Activated CD8-positive, alpha-beta memory T cell treated with anti-CD3 and anti-CD28 coated beads for 24 hours (primary cell): Measurements from ENCODE around the gene SETD1B.
"Not testable (repeated sequence)": the region's sequence is repeated elsewhere in the genome, so short reads cannot be mapped to it uniquely, and the experiment has no call there.

Experiments
- DNase-seq: peaks from one replicate; pipeline ENCODE4 v3.0.0-alpha.2; 2020

Gene SETD1B

DNA sequence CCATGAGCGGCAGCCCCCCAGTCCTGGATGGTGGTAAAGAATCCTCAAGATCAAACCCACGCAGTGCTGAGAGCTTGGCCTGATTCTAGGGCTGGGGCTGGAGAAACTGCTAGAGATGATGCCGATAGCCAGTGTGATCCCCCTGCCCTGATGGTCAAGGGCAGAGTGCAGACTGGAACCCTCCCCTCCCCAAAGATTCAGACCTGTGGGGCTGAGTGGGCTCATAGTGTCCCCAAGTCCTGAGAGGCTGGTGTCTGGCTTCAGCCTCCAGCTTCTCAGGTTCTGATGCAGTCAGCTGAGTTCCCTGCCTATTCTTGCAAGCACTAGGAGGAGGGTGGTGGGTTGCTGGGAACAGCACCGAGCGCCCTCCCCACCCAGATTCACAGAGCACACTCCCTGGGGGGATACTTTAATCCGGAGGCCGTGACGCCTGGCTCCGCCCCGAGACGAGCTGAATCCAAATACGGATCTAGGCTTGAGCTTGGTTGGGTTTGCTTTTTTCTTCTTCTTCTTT is 22.3 kb upstream of the SETD1B start:
- peak; percentile 64 for DNase-seq

DNA sequence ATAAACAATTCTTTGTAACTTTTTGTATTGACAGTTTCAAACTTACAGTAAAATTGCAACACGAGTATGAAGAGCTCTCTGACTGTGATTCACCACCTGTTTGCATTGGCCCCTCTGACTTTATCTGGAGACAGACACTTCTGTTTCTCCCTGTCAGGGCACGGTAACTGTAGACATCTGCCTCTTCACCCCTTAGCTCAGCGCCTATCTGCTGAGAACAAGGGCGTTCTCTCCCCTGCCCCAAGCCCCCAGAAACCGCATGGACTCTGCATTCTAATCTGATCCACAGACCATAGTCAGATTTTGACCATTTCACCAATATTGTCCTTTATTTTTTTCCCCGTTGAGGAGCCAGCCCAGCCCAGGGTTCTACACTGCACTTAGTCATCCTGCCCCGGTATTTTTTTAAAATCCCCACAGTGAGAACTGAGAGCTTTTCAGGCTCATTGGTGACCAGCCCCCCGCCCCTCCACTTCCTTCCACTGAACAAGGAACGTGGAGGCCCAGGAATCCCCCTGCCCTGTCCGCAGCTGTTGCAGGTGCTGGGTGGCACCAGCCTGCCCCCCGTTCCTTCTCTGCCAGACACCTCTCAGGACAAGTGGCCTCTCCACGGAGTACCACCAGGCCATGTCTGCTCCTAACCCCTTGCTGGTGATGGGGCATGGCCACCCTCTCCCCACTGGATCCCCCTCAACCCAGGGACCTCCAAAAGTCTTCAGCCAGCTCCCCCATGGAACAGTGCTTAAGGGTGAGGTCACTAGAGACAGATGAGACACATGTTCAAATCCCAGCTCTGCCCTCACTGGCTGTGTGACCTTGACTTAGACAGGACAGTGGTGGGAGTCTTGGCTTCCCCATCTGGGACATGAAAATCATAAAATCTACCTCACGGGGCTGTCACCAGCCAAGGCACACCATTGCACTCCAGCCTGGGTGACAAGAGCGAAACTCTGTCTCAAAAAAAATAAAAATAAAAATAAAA is 21.5 kb upstream of the SETD1B start:
- DNase-seq: peak; percentile 80

- no peak for DNase-seq
Measured at GRCh38 chr12:121783766-121784165, 20.0 kb upstream of the SETD1B start.

GRCh38 chr12:121784460-121784859 is 19.3 kb upstream of the SETD1B start:
- no peak for DNase-seq

- no peak for DNase-seq
Measured at GRCh38 chr12:121786440-121786825, 17.4 kb upstream of the SETD1B start.

DNA sequence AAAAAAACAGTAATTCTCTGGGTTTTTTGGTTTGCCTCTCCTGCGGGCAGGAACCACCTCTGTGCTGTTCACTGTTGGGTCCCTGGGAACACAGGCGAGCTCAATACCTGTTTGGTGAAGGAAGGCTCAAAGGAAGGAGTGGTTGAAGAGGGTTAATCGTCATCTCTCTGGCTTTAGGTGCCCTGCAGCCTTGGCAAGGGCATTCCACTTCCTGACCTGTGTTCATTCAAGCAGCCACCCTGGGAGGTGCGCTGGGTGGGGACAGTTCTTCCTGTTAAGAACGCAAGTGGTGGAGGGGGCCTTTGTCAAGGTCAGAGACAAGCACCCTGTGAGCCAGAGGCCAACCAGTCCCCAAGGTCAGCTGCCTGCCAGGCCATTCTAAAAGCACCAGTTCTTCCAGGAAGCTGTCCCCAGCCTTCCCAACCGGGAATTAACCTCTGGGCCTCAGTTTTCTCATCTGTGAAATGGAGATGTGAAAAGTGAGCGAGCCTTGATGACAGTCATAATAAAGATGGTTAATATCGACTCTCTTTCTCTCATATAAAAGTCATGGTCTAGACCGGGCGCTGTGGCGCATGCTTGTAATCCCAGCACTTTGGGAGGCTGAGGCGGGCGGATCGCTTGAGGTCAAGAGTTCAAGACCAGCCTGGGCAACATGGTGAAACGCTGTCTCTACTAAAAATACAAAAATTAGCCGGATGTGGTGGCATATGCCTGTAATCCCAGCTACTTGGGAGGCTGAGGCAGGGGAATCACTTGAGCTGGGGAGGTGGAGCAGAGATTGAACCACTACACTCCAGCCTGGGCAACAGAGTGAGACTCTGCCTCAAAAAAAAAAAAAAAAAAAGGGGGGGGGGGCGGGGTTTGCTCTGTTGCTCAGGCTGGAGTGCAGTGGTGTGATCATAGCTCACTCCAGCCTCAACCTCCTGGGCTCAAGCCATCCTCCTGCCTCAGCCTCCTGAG is 16.5 kb upstream of the SETD1B start:
- DNase-seq: no peak

DNA sequence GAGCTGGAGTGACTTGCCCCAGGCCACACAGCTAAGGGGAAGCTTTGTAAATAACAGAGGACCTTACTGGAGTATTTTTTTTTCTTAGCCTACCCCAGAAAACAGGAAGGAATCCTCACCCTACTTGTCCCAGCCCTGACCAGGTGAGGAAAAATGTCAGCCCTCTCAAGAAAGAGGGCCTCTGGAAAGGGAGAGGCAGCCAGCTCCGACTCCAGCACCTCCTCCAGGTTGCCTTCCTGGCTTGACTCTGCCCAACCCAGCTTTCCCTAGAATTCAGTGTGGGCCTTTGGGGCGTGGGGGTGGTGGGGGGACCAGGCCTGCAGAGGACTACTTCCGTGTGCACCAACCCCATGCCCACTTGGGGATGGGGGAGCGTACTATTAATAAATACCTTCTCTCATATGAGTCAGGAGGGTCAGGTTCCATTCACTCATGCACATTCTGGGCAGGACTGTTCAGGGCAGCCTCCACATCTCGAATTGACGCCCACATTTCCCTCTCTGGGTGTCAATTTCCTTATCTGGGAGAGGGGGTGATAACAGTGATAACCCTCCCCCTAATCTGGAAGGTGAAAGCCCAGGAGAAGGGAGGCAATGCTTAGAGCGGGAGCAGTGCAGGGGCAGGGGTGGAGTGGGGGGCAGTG is 15.5 kb upstream of the SETD1B start:
- no peak for DNase-seq

DNA sequence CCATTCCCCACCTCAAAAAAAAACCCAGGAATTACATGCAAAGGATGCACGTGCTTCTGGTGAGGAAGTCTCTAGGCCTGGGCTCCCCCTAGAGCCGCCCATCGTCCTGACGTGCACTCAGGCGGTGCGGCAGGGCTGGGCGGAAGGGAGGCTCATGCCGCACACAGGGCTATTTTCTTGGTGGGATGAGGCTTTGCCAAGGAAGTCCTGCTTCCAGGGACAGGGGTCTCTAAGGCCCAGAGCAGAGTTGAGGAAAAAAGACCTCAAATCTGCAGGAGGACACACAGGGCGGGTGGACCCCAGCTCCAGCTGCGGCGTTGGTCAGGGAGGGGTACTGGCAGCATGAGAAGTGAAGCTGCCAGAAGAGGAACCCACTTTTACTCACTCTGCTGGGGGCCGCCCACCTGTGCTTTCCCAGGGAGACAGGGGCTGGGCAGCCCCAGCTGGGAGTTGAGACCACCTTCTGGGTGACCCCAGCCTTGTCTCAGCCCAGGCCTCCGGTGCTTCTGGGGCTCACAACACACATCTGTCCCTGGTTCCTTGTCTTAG is 14.5 kb upstream of the SETD1B start:
- DNase-seq: no peak

DNA sequence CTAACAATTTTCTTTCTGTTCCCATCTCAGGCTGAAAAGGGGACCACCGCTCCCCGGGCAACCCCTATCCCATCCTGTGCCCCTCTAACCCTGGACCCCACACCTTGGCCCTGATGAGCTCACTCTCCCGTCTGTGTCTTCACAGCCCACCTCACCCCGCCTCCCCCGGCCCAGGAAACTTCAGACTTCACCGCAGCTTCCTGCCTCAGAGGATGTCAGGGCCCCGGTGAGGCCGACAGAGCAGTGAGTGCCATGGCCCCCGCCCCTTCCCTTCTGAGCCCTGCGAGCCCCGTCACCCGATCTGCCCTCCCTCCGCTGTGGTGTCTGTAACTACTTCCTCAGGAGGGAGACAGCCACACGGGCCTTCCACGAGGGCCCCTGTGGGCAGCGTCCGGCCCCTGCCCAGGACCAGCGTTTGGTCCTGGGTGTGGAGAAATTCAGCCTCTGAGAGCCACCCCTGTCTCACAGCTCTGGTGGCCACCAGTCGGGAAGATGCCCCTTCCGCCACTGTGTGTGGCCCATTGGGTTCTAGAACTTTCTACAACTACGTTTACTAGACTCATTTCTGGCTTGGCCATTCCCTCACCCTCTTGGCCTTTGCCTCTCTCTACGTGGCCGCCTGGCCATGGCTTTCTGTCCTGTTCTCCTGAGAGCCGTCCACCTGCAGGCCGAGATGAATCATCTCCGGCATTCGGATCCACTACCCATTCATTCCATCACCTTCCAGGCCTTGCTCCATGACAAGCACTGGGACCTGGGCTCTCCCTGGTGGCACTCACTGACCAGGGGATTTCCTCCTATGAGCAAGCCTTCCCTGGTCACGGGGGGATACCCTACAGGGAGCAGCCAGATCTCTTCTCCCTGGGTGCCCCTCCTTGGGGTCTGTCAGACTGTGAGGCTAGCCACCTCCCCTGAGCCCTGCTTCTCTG is 13.7 kb upstream of the SETD1B start:
- DNase-seq: peak; percentile 95

- not testable (repeated sequence) for DNase-seq
Measured at GRCh38 chr12:121790785-121791184, 13.0 kb upstream of the SETD1B start.

GRCh38 chr12:121791671-121792551 is 11.9 kb upstream of the SETD1B start:
- no peak for DNase-seq

GRCh38 chr12:121792607-121793439 is 11.0 kb upstream of the SETD1B start:
- peak; percentile 86 for DNase-seq

- DNase-seq: no peak
Measured at GRCh38 chr12:121793440-121793837, 10.4 kb upstream of the SETD1B start, which contains the start of gene RHOF. Gene RHOF, minus strand, starts transcription at chr12:121793688. Its CDS starts 55 bp downstream, at chr12:121793633.

- DNase-seq: peak; percentile 99
Measured at GRCh38 chr12:121793838-121794533, 9.8 kb upstream of the SETD1B start.

DNA sequence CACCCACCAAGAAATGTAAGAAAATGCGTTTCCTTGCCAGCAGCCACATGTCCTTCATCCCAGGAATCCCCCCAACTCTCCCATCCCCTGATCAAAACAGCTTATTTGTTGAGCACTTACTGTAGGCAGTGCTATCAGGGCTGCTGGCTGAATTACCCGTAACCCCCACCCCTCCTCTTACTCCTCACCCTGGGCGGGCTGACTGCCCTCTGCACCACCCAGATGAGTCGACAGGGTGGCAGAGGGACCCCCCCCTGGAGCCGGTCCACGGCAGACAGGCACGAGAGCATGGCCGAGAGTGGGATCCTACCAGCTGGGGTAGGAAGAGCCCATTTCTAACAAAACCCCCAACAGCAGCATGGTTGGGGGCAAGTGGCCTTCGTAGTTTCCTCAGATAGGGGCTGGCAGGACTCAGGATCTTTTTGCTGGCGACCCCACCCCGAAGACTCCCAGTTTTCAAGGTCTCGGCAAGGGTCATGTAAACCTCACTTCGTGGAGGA is 9.2 kb upstream of the SETD1B start:
- DNase-seq: peak; percentile 89

- peak; percentile 96 for DNase-seq
Measured at GRCh38 chr12:121795034-121795968, 8.5 kb upstream of the SETD1B start.
